Adrenal gland (tissue), 12 donors: ENCODE measurements around the gene ATG9B. TPM values are rescaled to one million over a fixed set of nuclear protein-coding genes. Genes with fewer than 3 reads are reported as not detected.
"Not testable (repeated sequence)": the region's sequence is repeated elsewhere in the genome, so short reads cannot be mapped to it uniquely, and the experiment has no call there.

ENCODE experiments used
- DNase-seq, 7 donors: peaks; one replicate each; pipeline ENCODE4 v3.0.0-alpha.2; 2019 to 2020
- H3K27ac ChIP-seq, 5 donors: fragments of 200-600 bp; sonication (generic) in 4 of 5; 1 replicate in 3 of 5; 2 replicates in 2 of 5; pipeline versions ENCODE4 v1.5.1 to v1.8.0; 2016 to 2020; ENCODE audit warnings: mild to moderate bottlenecking in 1 of 5
- H3K27me3 ChIP-seq: fragments of 200-600 bp; 2 replicates; pipeline ENCODE4 v1.8.0; 2021
- H3K36me3 ChIP-seq, 2 donors: fragments of 200-600 bp; replicated peaks in 1 of 2; 1 replicate in 1 of 2; 2 replicates in 1 of 2; pipeline versions ENCODE4 v1.5.1 to v1.8.0; 2018 to 2022
- H3K4me1 ChIP-seq, 2 donors: fragments of 200-600 bp; replicated peaks in 1 of 2; 1 replicate in 1 of 2; 2 replicates in 1 of 2; pipeline versions ENCODE4 v1.5.1 to v1.8.0; 2018 to 2021
- H3K4me3 ChIP-seq, 4 donors: fragments of 200-600 bp; sonication (generic) in 3 of 4; one replicate each; pipeline ENCODE4 v1.5.1; 2016 to 2018
- H3K9me3 ChIP-seq, 3 donors: fragments of 200-600 bp; sonication (generic) in 1 of 3; replicated peaks in 1 of 3; 1 replicate in 2 of 3; 2 replicates in 1 of 3; pipeline versions ENCODE4 v1.5.1 to v1.8.0; 2016 to 2021
- CTCF ChIP-seq, 6 experiments: fragments of 450-650 bp in 4 of 6; fragments of 200-600 bp in 2 of 6; sonication (generic) in 1 of 6; IDR thresholded peaks; 1 replicate in 5 of 6; 2 replicates in 1 of 6; pipeline versions ENCODE4 v1.5.1 to v1.8.0; 2016 to 2021; ENCODE audit warnings: antibody characterized with exemption in 6 of 6, mild to moderate bottlenecking in 2 of 6, moderate library complexity in 1 of 6
- POLR2A ChIP-seq, 2 donors: fragments of 450-650 bp; IDR thresholded peaks; one replicate each; pipeline ENCODE4 v1.6.1; 2017; ENCODE audit warnings: antibody characterized with exemption in 2 of 2, mild to moderate bottlenecking in 2 of 2, moderate library complexity in 1 of 2
- WGBS, 4 donors: extraction: QIAGEN DNeasy Blood & Tissue Kit in 2 of 4; methylation state at CpG; one replicate each; pipeline versions ENCODE4 v1.1.5 to v1.1.7; 2013 to 2017; 5-methylcytosine and 5-hydroxymethylcytosine counted together
- intact Hi-C, 2 donors: fragments of 100-400 bp; cut with DNase I; formaldehyde crosslinking; loops; one replicate each; pipeline versions ENCODE4 v1.14.1 to v1.15.0; 2022 to 2023
- polyA plus RNA-seq, 3 donors: library from polyadenylated mRNA; stranded (reverse); fragments of 200-250 nt in 2 of 3; fragments of 350-450 nt in 1 of 3; fragmentation: Illumina TruSeq in 1 of 3; extraction: RNeasy Lipid Tissue Mini Kit (QIAGEN cat#74804) in 1 of 3; gene quantifications; one replicate each; pipeline ENCODE4 v1.2.3, GENCODE V29; 2013 to 2014
- total RNA-seq, 9 donors: library from RNA; depleted of rRNA in 4 of 9; stranded (reverse); fragments of >200 nt in 4 of 9; fragments of 120-200 nt in 1 of 9; fragmentation: NEBNext Ultra II Directional in 1 of 9; extraction: Animal tissue kit (Norgen Biotek cat#: 25700) in 1 of 9; gene quantifications; one replicate each; pipeline versions ENCODE4 v1.1.0 to v1.2.4, GENCODE V29; 2013 to 2023
- donor health status: healthy with polysubstance abuse.
- donor health status: Bipolar disorder and iron deficiency.
- donor health status: DM: yes; HTN: yes; CAD: no.
- donor health status: DM: no; HTN: no; CAD: no.
- donor health status: DM: no; HTN: no; CAD: no.
- donor health status: DM: yes; HTN: yes; CAD: no.

The ATG9B gene
- total and polyA plus RNA-seq, 12 donors = 0.23 to 7.8 (median 0.46) TPM; not detected in 2

DNA sequence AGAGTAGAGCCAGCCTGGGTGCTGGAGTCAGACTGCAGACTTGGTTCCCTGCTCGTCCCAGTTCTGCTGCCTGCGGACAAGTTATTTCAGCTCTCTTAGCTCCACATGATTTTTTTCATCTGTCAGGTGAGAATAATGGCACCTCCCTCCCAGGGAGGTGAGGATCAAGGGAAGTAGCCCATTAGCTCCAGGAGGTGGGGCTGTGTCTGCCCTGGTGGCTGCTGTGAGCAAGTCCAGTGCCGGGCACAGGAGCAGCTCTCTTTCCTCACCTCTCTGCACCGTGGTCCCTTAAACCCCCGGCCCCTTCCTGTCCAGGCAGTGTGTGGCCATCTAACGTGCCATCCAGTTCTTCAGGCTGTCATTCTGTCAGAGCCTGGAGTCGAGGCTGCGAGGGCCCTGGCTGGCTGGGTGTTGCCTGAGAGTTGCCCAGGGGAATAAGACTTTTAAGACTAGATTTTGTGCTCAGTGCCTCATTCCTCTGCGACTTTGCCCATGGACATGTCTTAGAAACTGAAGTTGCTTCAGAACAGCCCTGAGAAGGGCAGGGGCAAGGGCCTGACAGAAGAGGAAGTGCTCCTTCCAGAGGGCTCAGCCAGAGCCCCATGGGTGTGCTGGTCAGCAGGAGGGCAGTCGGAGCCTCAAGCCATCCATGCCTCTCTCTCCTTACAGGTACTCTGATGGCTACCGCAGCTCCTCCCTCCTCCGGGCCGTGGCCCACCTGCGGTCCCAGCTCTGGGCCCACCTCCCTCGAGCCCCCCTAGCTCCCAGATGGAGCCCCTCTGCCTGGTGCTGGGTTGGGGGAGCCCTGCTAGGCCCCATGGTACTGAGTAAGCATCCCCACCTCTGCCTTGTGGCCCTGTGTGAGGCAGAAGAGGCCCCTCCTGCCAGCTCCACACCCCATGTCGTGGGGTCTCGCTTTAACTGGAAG is 8.9 kb upstream of the ATG9B start:
- no peak for TF ChIP-seq POLR2A (IDR thresholded peaks at IDR 0.05)
- TF ChIP-seq CTCF (IDR thresholded peaks at IDR 0.05) = no peak
- Histone ChIP-seq H3K36me3 (peaks cover 0 to 34% of the 10 kb centered on the region in 2 donors), H3K27me3 (no peaks in the 10 kb centered on the region), H3K27ac (no peak overlapping the region), H3K4me3 (no peak overlapping the region), H3K9me3 (no peaks in the 10 kb centered on the region), H3K4me1 (peaks cover 6 to 12% of the 10 kb centered on the region in 2 donors)
- intact Hi-C loops = no loop called here
- DNase-seq = no peak
- WGBS, 4 donors = 87 to 91% (median 90%) methylated on average over 13 to 17 of the region's 17 CpGs

GRCh38 chr7:151031011-151031410 is 6.7 kb upstream of the ATG9B start:
- Histone ChIP-seq H3K27ac (no peak overlapping the region), H3K4me3 (no peak overlapping the region), H3K36me3 (peaks cover 0 to 19% of the 10 kb centered on the region in 2 donors), H3K4me1 (peaks cover 6 to 16% of the 10 kb centered on the region in 2 donors), H3K9me3 (no peaks in the 10 kb centered on the region), H3K27me3 (no peaks in the 10 kb centered on the region)
- intact Hi-C loops = no loop called here
- TF ChIP-seq POLR2A (IDR thresholded peaks at IDR 0.05) (no peak), CTCF (IDR thresholded peaks at IDR 0.05) (no peak)
- DNase-seq = no peak
- 92 to 99% (median 94%) methylated on average over 4 of the region's 4 CpGs for WGBS, 4 donors

DNA sequence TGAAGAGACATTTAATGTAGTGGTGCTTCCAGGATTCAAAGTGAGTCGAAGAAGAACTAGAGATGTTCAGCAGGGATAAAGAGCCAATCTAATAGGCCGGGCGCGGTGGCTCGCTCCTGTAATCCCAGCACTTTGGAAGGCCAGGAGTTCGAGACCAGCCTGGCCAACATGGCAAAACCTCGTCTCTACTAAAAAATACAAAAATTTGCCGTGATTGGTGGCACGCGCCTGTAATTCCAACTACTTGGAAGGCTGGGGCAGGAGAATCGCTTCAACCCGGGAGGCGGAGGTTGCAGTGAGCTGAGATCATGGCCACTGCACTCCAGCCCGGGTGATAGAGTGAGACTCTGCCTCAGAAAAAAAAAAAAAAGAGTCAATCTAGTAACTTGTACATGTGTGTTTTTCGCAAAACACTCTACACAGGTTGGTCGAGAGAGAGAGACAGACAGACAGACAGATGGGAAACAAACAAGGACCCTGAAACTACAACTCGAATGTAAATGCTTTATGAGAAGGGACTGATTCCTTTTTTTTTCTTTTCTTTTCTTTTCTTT is 4.7 kb upstream of the ATG9B start:
- intact Hi-C loops = no loop called here
- WGBS, 4 donors = 48 to 62% (median 58%) methylated on average over 17 of the region's 17 CpGs
- peak overlapping the region in 4 of 5 donors; percentile 22 to 81 (median 64) for H3K27ac ChIP-seq
- peaks cover 6 to 16% of the 10 kb centered on the region in 2 donors for H3K4me1 ChIP-seq
- no peaks in the 10 kb centered on the region for H3K36me3 ChIP-seq
- no peaks in the 10 kb centered on the region for H3K27me3 ChIP-seq
- peak overlapping the region in 3 of 4 donors; percentile 57 to 90 (median 69) for H3K4me3 ChIP-seq
- DNase-seq = no peak
- TF ChIP-seq POLR2A (IDR thresholded peaks at IDR 0.05) = no peak
- no peak for TF ChIP-seq CTCF (IDR thresholded peaks at IDR 0.05)
- H3K9me3 ChIP-seq = no peaks in the 10 kb centered on the region

DNA sequence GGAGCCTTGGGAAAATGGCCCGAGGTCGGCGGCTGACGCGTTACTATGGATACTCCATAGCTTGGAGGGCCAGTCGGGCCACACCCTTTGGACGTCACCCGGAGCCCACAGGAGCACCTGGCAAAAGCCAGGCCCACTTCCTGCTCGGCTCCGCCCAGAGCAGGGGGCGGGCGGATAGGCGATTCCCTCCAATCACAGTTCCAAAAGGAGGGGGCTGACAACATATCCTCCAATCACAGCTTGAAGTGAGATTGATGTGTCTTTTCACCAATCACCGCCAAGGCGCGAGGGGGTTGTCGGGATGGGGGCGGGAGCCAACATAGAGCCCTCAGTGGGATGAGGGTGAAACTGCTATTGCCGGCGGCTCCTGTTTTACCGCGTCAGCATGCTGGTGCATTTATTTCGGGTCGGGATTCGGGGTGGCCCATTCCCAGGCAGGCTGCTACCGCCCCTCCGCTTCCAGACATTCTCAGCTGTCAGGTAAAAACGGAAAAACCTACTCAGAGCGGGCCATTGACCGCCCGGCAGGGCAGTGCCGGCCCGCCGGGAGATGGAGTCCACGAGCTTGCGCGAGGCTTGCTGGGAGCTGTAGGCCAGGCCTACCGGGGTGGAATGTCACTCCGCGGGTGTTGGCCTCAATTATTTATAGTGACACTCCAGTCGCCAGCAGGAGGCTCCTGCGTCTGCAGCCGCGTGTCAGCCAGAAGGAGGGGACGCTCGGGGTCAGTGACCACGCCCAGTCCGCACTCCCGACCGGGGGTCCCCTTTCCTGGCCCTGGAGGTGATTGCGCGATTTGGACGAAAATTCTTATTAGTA is 4.0 kb upstream of the ATG9B start, which contains the start of gene ABCB8:
TSS of gene ABCB8 (plus strand) at position 320 of the 817 bp plus-strand sequence. CDS start at position 386, 66 bp downstream.
- peak; percentile 97 to 100 (median 100) for DNase-seq
- WGBS, 4 donors = 0 to 1% (median 1%) methylated on average over 23 to 53 of the region's 53 CpGs
- Histone ChIP-seq H3K9me3 (no peaks in the 10 kb centered on the region), H3K27me3 (no peaks in the 10 kb centered on the region), H3K27ac (peak within 1 kb of the TSS; percentile 22 to 84 (median 69)), H3K4me1 (peaks cover 6 to 16% of the 10 kb centered on the region in 2 donors), H3K4me3 (peak within 1 kb of the TSS in 3 of 4 donors; percentile 57 to 90 (median 69)), H3K36me3 (no peaks in the 10 kb centered on the region)
- peak in 4 of 6 experiments; percentile 39 to 64 (median 53) for TF ChIP-seq CTCF (IDR thresholded peaks at IDR 0.05)
- TF ChIP-seq POLR2A (IDR thresholded peaks at IDR 0.05) = peak; percentile 26 to 61
- intact Hi-C loops = no loop called here

DNA sequence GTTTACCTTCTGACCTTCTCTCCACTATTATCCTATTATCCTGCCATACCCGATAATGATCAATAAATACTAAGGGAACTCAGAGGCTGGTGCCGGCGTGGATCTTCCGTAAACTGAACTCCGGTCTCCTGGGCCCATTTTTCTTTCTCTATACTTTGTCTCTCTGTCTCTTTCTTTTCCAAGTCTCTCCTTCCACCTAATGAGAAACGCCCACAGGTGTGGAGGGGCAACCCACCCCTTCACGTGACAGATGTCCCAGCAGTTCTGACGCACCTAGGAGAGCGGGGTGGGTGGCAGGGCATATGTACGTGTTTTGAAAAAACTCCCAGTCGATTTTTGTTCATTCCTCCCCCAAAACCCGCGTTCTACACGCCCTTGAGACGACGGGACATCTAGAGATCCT is 3.4 kb upstream of the ATG9B start:
- intact Hi-C loops, H3K27me3 ChIP-seq, DNase-seq, H3K9me3 ChIP-seq, H3K36me3 ChIP-seq: not testable (repeated sequence)
- Histone ChIP-seq H3K4me1 (peaks cover 6 to 16% of the 10 kb centered on the region in 2 donors), H3K4me3 (peak overlapping the region in 1 of 4 donors; percentile 69), H3K27ac (peak overlapping the region in 2 of 5 donors; percentile 67 to 81)
- WGBS, 4 donors = 8 to 11% (median 9%) methylated on average over 16 of the region's 16 CpGs
